IMR-90 (cell line): ENCODE results near the gene ELMO1. TPM values are rescaled to one million over a fixed set of nuclear protein-coding genes. Genes with fewer than 3 reads are reported as not detected.

Experiments
- ATAC-seq: fragments of 200-7000 bp; cut with Tn5 transposase; 2 replicates; pipeline ENCODE4 v1.9.1; 2020; ENCODE audit warnings: low read depth, mild to moderate bottlenecking, moderate library complexity
- BruUV-seq: library from RNA; stranded (reverse); fragments of 400-500 nt; replicated peaks from 2 replicates; lab custom pipeline; 2021; lab: Mats Ljungman, UMichigan
- CTCF ChIA-PET: fragments of 300-600 bp; formaldehyde crosslinking; extraction: SDS; loops from one replicate; lab custom pipeline; 2021; ENCODE audit warnings: antibody characterized with exemption; lab: Yijun Ruan, JAX
- POLR2A ChIA-PET: fragments of 300-600 bp; sonication (Branson Sonifier 250); formaldehyde crosslinking; loops from one replicate; lab custom pipeline; 2022; ENCODE audit warnings: antibody characterized with exemption; ENCODE audit not compliant: unreplicated experiment; lab: Charles Lee
- DNase-seq: peaks from one replicate; pipeline ENCODE4 v3.0.0; 2013
- H2AFZ ChIP-seq: replicated peaks from 2 replicates; pipeline ENCODE3; 2013; ENCODE audit warnings: low read length, mild to moderate bottlenecking; ENCODE audit not compliant: poor library complexity
- H2AK5ac ChIP-seq: 2 replicates; pipeline ENCODE4 v1.6.1; 2013; ENCODE audit warnings: low read depth, low read length, inconsistent platforms
- H2AK9ac ChIP-seq: replicated peaks from 2 replicates; pipeline ENCODE3; 2013; ENCODE audit warnings: mild to moderate bottlenecking, low read depth, low read length, moderate library complexity; ENCODE audit not compliant: poor library complexity
- H2BK120ac ChIP-seq: 2 replicates; pipeline ENCODE4 v1.6.1; 2013; ENCODE audit warnings: low read depth, low read length, inconsistent platforms
- H2BK15ac ChIP-seq: 3 replicates; pipeline ENCODE4 v1.6.1; 2013; ENCODE audit warnings: low read depth, low read length, inconsistent platforms
- H2BK20ac ChIP-seq: 2 replicates; pipeline ENCODE4 v1.6.1; 2013; ENCODE audit warnings: low read depth, mild to moderate bottlenecking, inconsistent platforms, low read length, moderate library complexity
- H2BK5ac ChIP-seq: 2 replicates; pipeline ENCODE4 v1.6.1; 2013; ENCODE audit warnings: mild to moderate bottlenecking, low read depth, low read length, inconsistent platforms; ENCODE audit not compliant: poor library complexity, severe bottlenecking
- H3K14ac ChIP-seq: replicated peaks from 2 replicates; pipeline ENCODE4 v1.6.1; 2013; ENCODE audit warnings: low read depth, low read length, inconsistent platforms
- H3K18ac ChIP-seq: 2 replicates; pipeline ENCODE4 v1.6.1; 2013; ENCODE audit warnings: low read depth, low read length, control low read depth
- H3K23ac ChIP-seq: 2 replicates; pipeline ENCODE4 v1.6.1; 2013; ENCODE audit warnings: low read depth, low read length, inconsistent platforms
- H3K27ac ChIP-seq: 2 replicates; pipeline ENCODE4 v1.5.1; 2013; ENCODE audit warnings: mild to moderate bottlenecking, control low read depth, low read length; ENCODE audit not compliant: insufficient read depth
- H3K27me3 ChIP-seq: 2 replicates; pipeline ENCODE4 v1.6.1; 2013; ENCODE audit warnings: low read length; ENCODE audit not compliant: control insufficient read depth, insufficient read depth
- H3K36me3 ChIP-seq: 2 replicates; pipeline ENCODE4 v1.6.1; 2013; ENCODE audit warnings: low read length, mixed read lengths; ENCODE audit not compliant: control insufficient read depth, insufficient read depth
- H3K4ac ChIP-seq: 2 replicates; pipeline ENCODE4 v1.6.1; 2013; ENCODE audit warnings: low read depth, low read length, inconsistent platforms
- H3K4me1 ChIP-seq: 2 replicates; pipeline ENCODE4 v1.6.1; 2013; ENCODE audit warnings: low read length, mixed read lengths; ENCODE audit not compliant: control insufficient read depth, insufficient read depth
- H3K4me2 ChIP-seq: 2 replicates; pipeline ENCODE4 v1.6.1; 2013; ENCODE audit warnings: low read depth, mild to moderate bottlenecking, control low read depth, low read length, moderate library complexity
- H3K4me3 ChIP-seq: 2 replicates; pipeline ENCODE4 v1.5.1; 2013; ENCODE audit warnings: low read depth, mild to moderate bottlenecking, control low read depth, low read length, moderate library complexity; ENCODE audit not compliant: insufficient read depth
- H3K56ac ChIP-seq: 2 replicates; pipeline ENCODE4 v1.6.1; 2013; ENCODE audit warnings: low read length, inconsistent platforms; ENCODE audit not compliant: insufficient read depth; ENCODE audit errors: extremely low read depth
- H3K79me1 ChIP-seq, 2 experiments: 2 replicates each; pipeline ENCODE4 v1.6.1; 2013; ENCODE audit warnings: low read length in 2 of 2, inconsistent platforms in 1 of 2, low read depth in 1 of 2
- H3K9ac ChIP-seq: 2 replicates; pipeline ENCODE4 v1.6.1; 2013; ENCODE audit warnings: low read depth, low read length, control low read depth
- H3K9me1 ChIP-seq: 2 replicates; pipeline ENCODE4 v1.6.1; 2013; ENCODE audit warnings: low read length, inconsistent platforms; ENCODE audit not compliant: insufficient read depth
- H3K9me3 ChIP-seq: 2 replicates; pipeline ENCODE4 v1.6.1; 2013; ENCODE audit warnings: low read length; ENCODE audit not compliant: control insufficient read depth, insufficient read depth
- H4K20me1 ChIP-seq: 2 replicates; pipeline ENCODE4 v1.6.1; 2013; ENCODE audit warnings: low read length, inconsistent platforms; ENCODE audit not compliant: insufficient read depth
- H4K5ac ChIP-seq: 2 replicates; pipeline ENCODE4 v1.6.1; 2013; ENCODE audit warnings: mild to moderate bottlenecking, low read depth, low read length, control low read depth
- H4K8ac ChIP-seq, 2 experiments: 2 replicates each; pipeline ENCODE4 v1.6.1; 2013; ENCODE audit warnings: low read depth in 2 of 2, low read length in 2 of 2, control low read depth in 1 of 2, inconsistent platforms in 1 of 2
- H4K91ac ChIP-seq: 2 replicates; pipeline ENCODE4 v1.6.1; 2013; ENCODE audit warnings: low read depth, low read length, inconsistent platforms; ENCODE audit not compliant: insufficient read depth
- BHLHE40 ChIP-seq: fragments of 150-350 bp; IDR thresholded peaks from 2 replicates; pipeline ENCODE4 v1.6.1; 2016; ENCODE audit warnings: mild to moderate bottlenecking, low read depth, low read length
- CHD1 ChIP-seq: IDR thresholded peaks from 2 replicates; pipeline ENCODE4 v1.6.1; 2012; ENCODE audit warnings: low read depth, low read length, improper control_type of control experiment
- MAFK ChIP-seq: IDR thresholded peaks from 2 replicates; pipeline ENCODE4 v1.6.1; 2012; ENCODE audit warnings: low read depth, low read length, improper control_type of control experiment
- NFE2L2 ChIP-seq: fragments of 150-350 bp; IDR thresholded peaks from 2 replicates; pipeline ENCODE4 v1.6.1; 2016; ENCODE audit warnings: low read depth, mild to moderate bottlenecking, low read length
- POLR2A ChIP-seq: IDR thresholded peaks from 2 replicates; pipeline ENCODE4 v1.6.1; 2012; ENCODE audit warnings: mild to moderate bottlenecking, low read depth, low read length
- RAD21 ChIP-seq: IDR thresholded peaks from 2 replicates; pipeline ENCODE4 v1.6.1; 2012; ENCODE audit warnings: low read length, improper control_type of control experiment
- RCOR1 ChIP-seq: IDR thresholded peaks from 2 replicates; pipeline ENCODE4 v1.6.1; 2012; ENCODE audit warnings: mild to moderate bottlenecking, low read length, improper control_type of control experiment; ENCODE audit not compliant: insufficient replicate concordance
- RFX5 ChIP-seq: IDR thresholded peaks from 2 replicates; pipeline ENCODE4 v1.8.0; 2012; ENCODE audit warnings: low read depth, mild to moderate bottlenecking, low read length, moderate library complexity
- SMC3 ChIP-seq: fragments of 150-350 bp; IDR thresholded peaks from 2 replicates; pipeline ENCODE4 v1.6.1; 2016; ENCODE audit warnings: low read depth, mild to moderate bottlenecking, antibody characterized with exemption, low read length, moderate library complexity
- WGBS, 2 experiments: methylation state at CpG; one replicate each; pipeline versions ENCODE4 v1.1.5 to v1.1.7; 2013; ENCODE audit warnings: missing lambda C conversion rate in 2 of 2; ENCODE audit not compliant: insufficient read length in 1 of 2; ENCODE audit errors: extremely low coverage in 2 of 2; 5-methylcytosine and 5-hydroxymethylcytosine counted together
- dilution Hi-C: fragments of 300-500 bp; cut with HindIII; formaldehyde crosslinking; loops from one replicate; pipeline ENCODE4 v1.14.3; 2018; ENCODE audit warnings: low sequenced_read_pairs; ENCODE audit not compliant: unreplicated experiment
- in situ Hi-C: fragments of 300-500 bp; cut with MboI; formaldehyde crosslinking; loops from 3 replicates; pipeline ENCODE4 v1.14.3; 2019; ENCODE audit warnings: low sequenced_read_pairs, inconsistent platforms, mixed read lengths
- intact Hi-C: fragments of 100-400 bp; cut with micrococcal nuclease; formaldehyde crosslinking; loops from 2 replicates; pipeline ENCODE4 v1.10.0; 2022
- polyA plus RNA-seq, 3 experiments: library from polyadenylated mRNA; depleted of rRNA; stranded (reverse); fragments of >200 nt; gene quantifications; 2 replicates each; pipeline ENCODE4 v1.2.3, GENCODE V29; 2012; ENCODE audit warnings: low replicate concordance in 1 of 3
- total RNA-seq: library from RNA; depleted of rRNA; stranded (reverse); fragments of >200 nt; gene quantifications from 2 replicates; pipeline ENCODE4 v1.2.3, GENCODE V29; 2012

ELMO1 gene
- total and polyA plus RNA-seq, 2 of the 4 experiments (the other 2 are of a cell fraction), result 0.03 TPM; not detected in 1

GRCh38 chr7:37445064-37445723 is 3.5 kb downstream of the ELMO1 start:
- Histone ChIP-seq H4K91ac (no peak overlapping the region), H3K79me1 (no peaks in the 10 kb centered on the region), H3K9me1 (no peaks in the 10 kb centered on the region), H3K27me3 (peaks cover 4% of the 10 kb centered on the region; the same call in 1 of the 2 replicates), H3K27ac (no peak overlapping the region), H3K4me2 (no peak overlapping the region), H4K5ac (no peak overlapping the region), H2BK5ac (no peak overlapping the region), H2AFZ (no peak overlapping the region), H3K4me1 (no peaks in the 10 kb centered on the region), H3K18ac (no peak overlapping the region), H2BK15ac (no peak overlapping the region), H4K8ac (no peak overlapping the region), H3K4ac (no peak overlapping the region), H2AK5ac (no peak overlapping the region), H3K23ac (no peak overlapping the region), H3K9me3 (no peaks in the 10 kb centered on the region; the same call in none of the 2 replicates), H3K56ac (no peak overlapping the region), H2AK9ac (no peak overlapping the region), H3K36me3 (no peaks in the 10 kb centered on the region), H2BK20ac (no peak overlapping the region), H4K20me1 (no peaks in the 10 kb centered on the region), H3K4me3 (no peak overlapping the region), H3K9ac (no peak overlapping the region), H2BK120ac (no peak overlapping the region), H3K14ac (no peak overlapping the region)
- dilution Hi-C loops (no loop called here), intact Hi-C loops (loop anchor here (10.0 kb wide), 1 partner anchor 60 kb away; no protein-coding TSS in a partner anchor), in situ Hi-C loops (no loop called here)
- TF ChIP-seq RAD21 (no peak), SMC3 (no peak), RFX5 (no peak), NFE2L2 (no peak), MAFK (no peak), CHD1 (no peak), POLR2A (no peak), BHLHE40 (no peak), RCOR1 (no peak)
- ATAC-seq (no peak), DNase-seq (no peak)
- POLR2A ChIA-PET, result no interaction called here
- CTCF ChIA-PET, result no interaction called here
- BruUV-seq, result no TSS peak
- WGBS, 2 experiments, result 100% methylated on average over 2 of the region's 4 CpGs; no CpG with 5 or more reads in 1 of the 2 experiments
